ENCODE results near the gene C4orf50.

- TF ChIP-seq, protein P1, sequence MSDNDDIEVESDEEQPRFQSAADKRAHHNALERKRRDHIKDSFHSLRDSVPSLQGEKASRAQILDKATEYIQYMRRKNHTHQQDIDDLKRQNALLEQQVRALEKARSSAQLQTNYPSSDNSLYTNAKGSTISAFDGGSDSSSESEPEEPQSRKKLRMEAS (IDR thresholded peaks at IDR 0.05; ENCODE audit: low read depth, low read length), result no peak
- TF ChIP-seq POLR2A (IDR thresholded peaks at IDR 0.05; ENCODE audit: low read depth, low read length) (no peak), POLR2AphosphoS5 (IDR thresholded peaks at IDR 0.05; ENCODE audit: low read length) (no peak)
Observed at GRCh38 chr4:5969777-5970176, 48.5 kb downstream of the C4orf50 start.

Data from GM12878 (cell line).